ENCODE data around the gene ENPP1.

DNA sequence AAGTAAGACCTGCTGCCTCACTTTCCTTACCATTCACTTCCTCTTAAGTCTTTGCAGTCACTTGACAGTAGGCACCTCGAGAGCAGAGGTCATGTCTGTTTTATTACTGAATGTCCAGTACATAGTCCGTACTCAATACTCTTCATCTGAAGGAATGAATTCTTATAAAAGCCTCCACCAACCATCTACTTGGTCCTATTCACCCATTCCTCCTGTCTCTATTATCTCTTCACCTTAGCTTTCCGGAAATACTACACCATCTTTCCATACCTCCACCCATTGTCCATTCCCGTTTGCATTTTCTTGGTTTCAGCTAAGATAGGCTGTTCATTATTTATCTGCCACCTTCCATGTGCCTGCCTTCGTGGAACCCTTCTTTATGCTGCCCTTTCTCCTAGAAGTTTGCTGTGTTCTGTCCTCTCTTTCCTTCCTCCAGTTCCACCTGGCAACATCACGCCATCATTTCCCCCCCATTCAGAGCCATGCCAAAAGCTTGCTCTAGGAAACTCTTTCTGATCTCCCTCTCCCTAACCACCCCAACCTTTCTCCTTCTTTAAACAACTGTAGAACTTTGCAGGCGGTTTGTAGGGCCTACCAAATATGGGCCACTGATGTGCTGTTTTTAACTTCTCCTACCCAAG, 38.3 kb downstream of the ENPP1 start:
- TF ChIP-seq, protein P1, sequence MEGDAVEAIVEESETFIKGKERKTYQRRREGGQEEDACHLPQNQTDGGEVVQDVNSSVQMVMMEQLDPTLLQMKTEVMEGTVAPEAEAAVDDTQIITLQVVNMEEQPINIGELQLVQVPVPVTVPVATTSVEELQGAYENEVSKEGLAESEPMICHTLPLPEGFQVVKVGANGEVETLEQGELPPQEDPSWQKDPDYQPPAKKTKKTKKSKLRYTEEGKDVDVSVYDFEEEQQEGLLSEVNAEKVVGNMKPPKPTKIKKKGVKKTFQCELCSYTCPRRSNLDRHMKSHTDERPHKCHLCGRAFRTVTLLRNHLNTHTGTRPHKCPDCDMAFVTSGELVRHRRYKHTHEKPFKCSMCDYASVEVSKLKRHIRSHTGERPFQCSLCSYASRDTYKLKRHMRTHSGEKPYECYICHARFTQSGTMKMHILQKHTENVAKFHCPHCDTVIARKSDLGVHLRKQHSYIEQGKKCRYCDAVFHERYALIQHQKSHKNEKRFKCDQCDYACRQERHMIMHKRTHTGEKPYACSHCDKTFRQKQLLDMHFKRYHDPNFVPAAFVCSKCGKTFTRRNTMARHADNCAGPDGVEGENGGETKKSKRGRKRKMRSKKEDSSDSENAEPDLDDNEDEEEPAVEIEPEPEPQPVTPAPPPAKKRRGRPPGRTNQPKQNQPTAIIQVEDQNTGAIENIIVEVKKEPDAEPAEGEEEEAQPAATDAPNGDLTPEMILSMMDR (tag by site-specific recombination; IDR thresholded peaks at IDR 0.05) = no peak
- TF ChIP-seq ZNF311 (tag by site-specific recombination; IDR thresholded peaks at IDR 0.05; ENCODE audit: borderline replicate concordance) = no peak
- TF ChIP-seq ZNF138 (tag by site-specific recombination; IDR thresholded peaks at IDR 0.05; ENCODE audit: borderline replicate concordance) = no peak
- no peak for TF ChIP-seq MYNN (tag by site-specific recombination; IDR thresholded peaks at IDR 0.05; ENCODE audit: borderline replicate concordance)
- no peak for TF ChIP-seq ZNF658 (tag by site-specific recombination; IDR thresholded peaks at IDR 0.05)
- TF ChIP-seq ZNF544 (tag by site-specific recombination; IDR thresholded peaks at IDR 0.05) = no peak
- no peak for TF ChIP-seq ZNF202 (tag by site-specific recombination; IDR thresholded peaks at IDR 0.05; ENCODE audit: borderline replicate concordance)
- no peak for TF ChIP-seq ZBTB7A (tag by site-specific recombination; IDR thresholded peaks at IDR 0.05; ENCODE audit: low read depth)
- TF ChIP-seq SCRT2 (tag by site-specific recombination; IDR thresholded peaks at IDR 0.05) = no peak
- TF ChIP-seq, protein P2, sequence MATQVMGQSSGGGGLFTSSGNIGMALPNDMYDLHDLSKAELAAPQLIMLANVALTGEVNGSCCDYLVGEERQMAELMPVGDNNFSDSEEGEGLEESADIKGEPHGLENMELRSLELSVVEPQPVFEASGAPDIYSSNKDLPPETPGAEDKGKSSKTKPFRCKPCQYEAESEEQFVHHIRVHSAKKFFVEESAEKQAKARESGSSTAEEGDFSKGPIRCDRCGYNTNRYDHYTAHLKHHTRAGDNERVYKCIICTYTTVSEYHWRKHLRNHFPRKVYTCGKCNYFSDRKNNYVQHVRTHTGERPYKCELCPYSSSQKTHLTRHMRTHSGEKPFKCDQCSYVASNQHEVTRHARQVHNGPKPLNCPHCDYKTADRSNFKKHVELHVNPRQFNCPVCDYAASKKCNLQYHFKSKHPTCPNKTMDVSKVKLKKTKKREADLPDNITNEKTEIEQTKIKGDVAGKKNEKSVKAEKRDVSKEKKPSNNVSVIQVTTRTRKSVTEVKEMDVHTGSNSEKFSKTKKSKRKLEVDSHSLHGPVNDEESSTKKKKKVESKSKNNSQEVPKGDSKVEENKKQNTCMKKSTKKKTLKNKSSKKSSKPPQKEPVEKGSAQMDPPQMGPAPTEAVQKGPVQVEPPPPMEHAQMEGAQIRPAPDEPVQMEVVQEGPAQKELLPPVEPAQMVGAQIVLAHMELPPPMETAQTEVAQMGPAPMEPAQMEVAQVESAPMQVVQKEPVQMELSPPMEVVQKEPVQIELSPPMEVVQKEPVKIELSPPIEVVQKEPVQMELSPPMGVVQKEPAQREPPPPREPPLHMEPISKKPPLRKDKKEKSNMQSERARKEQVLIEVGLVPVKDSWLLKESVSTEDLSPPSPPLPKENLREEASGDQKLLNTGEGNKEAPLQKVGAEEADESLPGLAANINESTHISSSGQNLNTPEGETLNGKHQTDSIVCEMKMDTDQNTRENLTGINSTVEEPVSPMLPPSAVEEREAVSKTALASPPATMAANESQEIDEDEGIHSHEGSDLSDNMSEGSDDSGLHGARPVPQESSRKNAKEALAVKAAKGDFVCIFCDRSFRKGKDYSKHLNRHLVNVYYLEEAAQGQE (tag by site-specific recombination; IDR thresholded peaks at IDR 0.05) = no peak

Measured in HEK293 (cell line).